HepG2 (cell line): ENCODE measurements around the gene KCND1. TPM values are rescaled to one million over a fixed set of nuclear protein-coding genes. Genes with fewer than 3 reads are reported as not detected.

Source experiments
- ATRX ChIP-seq: sonication (generic); formaldehyde crosslinking; IDR thresholded peaks from 2 replicates; pipeline ENCODE4 v1.4.0; 2020; ENCODE audit warnings: missing genetic modification reagents, borderline replicate concordance
- DMTF1 ChIP-seq: sonication (generic); formaldehyde crosslinking; IDR thresholded peaks from 2 replicates; pipeline ENCODE4 v1.4.0; 2020; ENCODE audit warnings: mild to moderate bottlenecking, missing genetic modification reagents
- ETS1 ChIP-seq: sonication (generic); formaldehyde crosslinking; IDR thresholded peaks from 2 replicates; pipeline ENCODE4 v1.4.0; 2020; ENCODE audit warnings: missing genetic modification reagents
- HMG20B ChIP-seq: conservative IDR thresholded peaks from 2 replicates; pipeline ENCODE4 v1.6.1; 2016; ENCODE audit warnings: missing genetic modification reagents, missing compliant biosample characterization
- MAF1 ChIP-seq: sonication (generic); formaldehyde crosslinking; IDR thresholded peaks from 2 replicates; pipeline ENCODE4 v1.5.0; 2020; ENCODE audit warnings: missing genetic modification reagents, borderline replicate concordance
- MEF2D ChIP-seq: sonication (generic); formaldehyde crosslinking; IDR thresholded peaks from 2 replicates; pipeline ENCODE4 v1.5.1; 2020; ENCODE audit warnings: mild to moderate bottlenecking, missing genetic modification reagents
- MEIS1 ChIP-seq: sonication (generic); formaldehyde crosslinking; IDR thresholded peaks from 2 replicates; pipeline ENCODE4 v1.9.0; 2021; ENCODE audit warnings: mild to moderate bottlenecking, missing genetic modification reagents, moderate library complexity, borderline replicate concordance
- MLLT10 ChIP-seq: sonication (generic); formaldehyde crosslinking; IDR thresholded peaks from 2 replicates; pipeline ENCODE4 v1.4.0; 2020; ENCODE audit warnings: missing genetic modification reagents
- NFE2L1 ChIP-seq: sonication (generic); formaldehyde crosslinking; IDR thresholded peaks from 2 replicates; pipeline ENCODE4 v1.4.0; 2020; ENCODE audit warnings: missing genetic modification reagents, mild to moderate bottlenecking, borderline replicate concordance
- PRPF4 ChIP-seq: fragments of 200-400 bp; formaldehyde crosslinking; IDR thresholded peaks from 2 replicates; pipeline ENCODE4 v1.6.1; 2016; ENCODE audit warnings: low read length, low read depth; ENCODE audit not compliant: poor library complexity, severe bottlenecking
- RCOR2 ChIP-seq: IDR thresholded peaks from 2 replicates; pipeline ENCODE4 v1.6.1; 2016; ENCODE audit warnings: missing biosample characterization, missing genetic modification reagents
- SAP130 ChIP-seq: IDR thresholded peaks from 2 replicates; pipeline ENCODE4 v1.6.1; 2016; ENCODE audit warnings: low read depth
- SIX4 ChIP-seq: sonication (generic); formaldehyde crosslinking; IDR thresholded peaks from 2 replicates; pipeline ENCODE4 v1.4.0; 2020; ENCODE audit warnings: missing genetic modification reagents
- SRSF9 ChIP-seq: fragments of 200-400 bp; formaldehyde crosslinking; IDR thresholded peaks from 2 replicates; pipeline ENCODE4 v1.6.1; 2018; ENCODE audit warnings: borderline replicate concordance, mild to moderate bottlenecking, low read depth, low read length; ENCODE audit not compliant: insufficient read depth, poor library complexity, severe bottlenecking
- ZBTB21 ChIP-seq: sonication (generic); formaldehyde crosslinking; IDR thresholded peaks from 2 replicates; pipeline ENCODE4 v1.4.0; 2020; ENCODE audit warnings: missing genetic modification reagents
- ZBTB38 ChIP-seq: sonication (generic); formaldehyde crosslinking; IDR thresholded peaks from 2 replicates; pipeline ENCODE4 v1.5.1; 2020; ENCODE audit warnings: mild to moderate bottlenecking, missing genetic modification reagents
- ZBTB46 ChIP-seq: sonication (generic); formaldehyde crosslinking; IDR thresholded peaks from 2 replicates; pipeline ENCODE4 v1.4.0; 2020; ENCODE audit warnings: mild to moderate bottlenecking, missing genetic modification reagents, borderline replicate concordance
- ZFP36L1 ChIP-seq: sonication (generic); formaldehyde crosslinking; IDR thresholded peaks from 2 replicates; pipeline ENCODE4 v1.8.0; 2022; ENCODE audit warnings: mild to moderate bottlenecking, missing genetic modification reagents, moderate library complexity
- ZFX ChIP-seq: sonication (generic); formaldehyde crosslinking; IDR thresholded peaks from 2 replicates; pipeline ENCODE4 v1.4.0; 2020; ENCODE audit warnings: mild to moderate bottlenecking, low read depth, missing genetic modification reagents, moderate library complexity
- ZNF143 ChIP-seq: sonication (generic); formaldehyde crosslinking; IDR thresholded peaks from 2 replicates; pipeline ENCODE4 v1.4.0; 2020; ENCODE audit warnings: missing genetic modification reagents
- ZNF24 ChIP-seq: fragments of 450-650 bp; IDR thresholded peaks from 2 replicates; pipeline ENCODE4 v1.6.1; 2017; ENCODE audit warnings: antibody characterized with exemption, mild to moderate bottlenecking
- ZNF274 ChIP-seq: sonication (generic); formaldehyde crosslinking; IDR thresholded peaks from 2 replicates; pipeline ENCODE4 v1.5.1; 2020; ENCODE audit warnings: mild to moderate bottlenecking, missing genetic modification reagents
- ZNF556 ChIP-seq: sonication (generic); formaldehyde crosslinking; IDR thresholded peaks from 2 replicates; pipeline ENCODE4 v1.4.0; 2020; ENCODE audit warnings: mild to moderate bottlenecking, missing genetic modification reagents, borderline replicate concordance
- ZNF567 ChIP-seq: sonication (generic); formaldehyde crosslinking; IDR thresholded peaks from 2 replicates; pipeline ENCODE4 v1.8.1; 2023; ENCODE audit warnings: mild to moderate bottlenecking, missing genetic modification reagents, borderline replicate concordance
- ZNF879 ChIP-seq: sonication (generic); formaldehyde crosslinking; IDR thresholded peaks from 2 replicates; pipeline ENCODE4 v1.8.1; 2023; ENCODE audit warnings: missing genetic modification reagents
- ZSCAN22 ChIP-seq: sonication (generic); formaldehyde crosslinking; IDR thresholded peaks from 2 replicates; pipeline ENCODE4 v1.4.0; 2020; ENCODE audit warnings: mild to moderate bottlenecking, missing genetic modification reagents
- polyA plus RNA-seq, 8 experiments: library from polyadenylated mRNA; depleted of rRNA in 3 of 8; stranded (reverse) in 7 of 8; unstranded in 1 of 8; fragments of >200 nt; fragmentation: Illumina TruSeq in 4 of 8; extraction: Trizol in 4 of 8; gene quantifications; 2 replicates each; pipeline versions ENCODE4 v1.2.1 to v1.2.3, GENCODE V29; 2011 to 2016; ENCODE audit warnings: low read depth in 4 of 8, missing spikeins in 1 of 8, mixed read lengths in 1 of 8; ENCODE audit not compliant: insufficient read depth in 1 of 8
- total RNA-seq, 5 experiments: library from RNA; depleted of rRNA; stranded (reverse); fragments of >200 nt; fragmentation: Illumina TruSeq; extraction: Trizol; gene quantifications; 2 replicates each; pipeline ENCODE4 v1.2.3, GENCODE V29; 2016; ENCODE audit warnings: low read depth in 1 of 5

Gene KCND1
- total and polyA plus RNA-seq, 2 of the 13 experiments (the other 11 are each of a cell fraction or from before 2014, with no cell fraction given): 0.07 to 0.30 TPM

GRCh38 chrX:48957827-48958634 is 13.6 kb downstream of the KCND1 start (continued):
- 0 out of 2 replicates have a peak, but pooled peaks have one; percentile 3 for TF ChIP-seq DMTF1 (CRISPR knock-in tag)
- 0 out of 2 replicates have a peak, but pooled peaks have one; percentile 20 for TF ChIP-seq ETS1
- TF ChIP-seq ZNF567: no peak
- TF ChIP-seq RCOR2: no peak
- no peak for TF ChIP-seq MAF1 (CRISPR knock-in tag)
- TF ChIP-seq ZNF274 (CRISPR knock-in tag): no peak
- no peak for TF ChIP-seq ZBTB38 (CRISPR knock-in tag)
- TF ChIP-seq MLLT10 (CRISPR knock-in tag): no peak
- no peak for TF ChIP-seq ZNF24
- TF ChIP-seq ZBTB46: no peak
- TF ChIP-seq ZFX (CRISPR knock-in tag): peak; percentile 55; the same call in 1 of the 2 replicates
- peak; percentile 57 for TF ChIP-seq SAP130 (CRISPR knock-in tag)
- TF ChIP-seq MEIS1 (CRISPR knock-in tag): no peak
- TF ChIP-seq SIX4 (CRISPR knock-in tag): peak; percentile 94
- TF ChIP-seq ATRX (CRISPR knock-in tag): no peak
- TF ChIP-seq NFE2L1 (CRISPR knock-in tag): no peak
- no peak for TF ChIP-seq ZNF143 (CRISPR knock-in tag)
- TF ChIP-seq ZFP36L1 (CRISPR knock-in tag): no peak
- 0 out of 2 replicates have a peak, but pooled peaks have one; percentile 41 for TF ChIP-seq MEF2D
- TF ChIP-seq SRSF9: no peak
- TF ChIP-seq ZNF556: no peak
- TF ChIP-seq ZBTB21 (CRISPR knock-in tag): no peak
- no peak for TF ChIP-seq ZNF879
- no peak for TF ChIP-seq ZSCAN22 (CRISPR knock-in tag)
- TF ChIP-seq PRPF4: no peak
- TF ChIP-seq HMG20B (CRISPR knock-in tag): no peak
